Stimulated activated CD4-positive, alpha-beta T cell treated with anti-CD3 and anti-CD28 coated beads, Interleukin-12 subunit alpha, Interleukin-12 subunit beta, amount 100 ng/mL, for 24 hours (primary cell): ENCODE measurements around the gene PCYT2.

Experiments
- DNase-seq, 2 experiments: peaks; one replicate each; pipeline ENCODE4 v3.0.0-alpha.2; 2020; ENCODE audit warnings: low read depth in 2 of 2

Gene PCYT2

GRCh38 chr17:81914103-81914850, 3.1 kb upstream of the PCYT2 start:
- no peak for DNase-seq

GRCh38 chr17:81913394-81914102, 2.3 kb upstream of the PCYT2 start:
- DNase-seq = no peak

- DNase-seq = no peak
Observed at GRCh38 chr17:81912441-81913309, 1.5 kb upstream of the PCYT2 start.

GRCh38 chr17:81911969-81912368, 770 bp upstream of the PCYT2 start:
- DNase-seq = no peak

- no peak for DNase-seq
Observed at GRCh38 chr17:81910840-81911276, 341 bp downstream of the PCYT2 start.

GRCh38 chr17:81909966-81910839, 996 bp downstream of the PCYT2 start:
- no peak for DNase-seq

GRCh38 chr17:81909231-81909630, 2.0 kb downstream of the PCYT2 start:
- no peak for DNase-seq

GRCh38 chr17:81908793-81909192, 2.4 kb downstream of the PCYT2 start:
- no peak for DNase-seq

- no peak for DNase-seq
Observed at GRCh38 chr17:81907219-81908145, 3.7 kb downstream of the PCYT2 start.

- no peak for DNase-seq
Observed at GRCh38 chr17:81906476-81907218, 4.6 kb downstream of the PCYT2 start.

GRCh38 chr17:81905993-81906392, 5.2 kb downstream of the PCYT2 start:
- no peak for DNase-seq

- no peak for DNase-seq
Observed at GRCh38 chr17:81905424-81905875, 5.7 kb downstream of the PCYT2 start.

GRCh38 chr17:81904600-81905423, 6.4 kb downstream of the PCYT2 start:
- DNase-seq = no peak

GRCh38 chr17:81903896-81904599, 7.2 kb downstream of the PCYT2 start:
- no peak for DNase-seq

- DNase-seq = no peak
Observed at GRCh38 chr17:81903415-81903831, 7.8 kb downstream of the PCYT2 start.

- no peak for DNase-seq
Observed at GRCh38 chr17:81902653-81903414, 8.4 kb downstream of the PCYT2 start.

- DNase-seq = no peak
Observed at GRCh38 chr17:81902023-81902652, 9.1 kb downstream of the PCYT2 start, which contains the start of gene NPB. TSS of gene NPB (plus strand) at chr17:81902238. CDS start at chr17:81902278, 40 bp downstream.
